Measurements from ENCODE around the gene RAB11FIP3.

Gene RAB11FIP3

GRCh38 chr16:556474-557173 is 131.2 kb downstream of the RAB11FIP3 start:
- DNase-seq: no peak

GRCh38 chr16:557463-558297 is 132.2 kb downstream of the RAB11FIP3 start:
- no peak for DNase-seq

GRCh38 chr16:558298-559020 is 133.0 kb downstream of the RAB11FIP3 start:
- no peak for DNase-seq

GRCh38 chr16:559021-559380 is 133.6 kb downstream of the RAB11FIP3 start:
- DNase-seq: no peak

DNA sequence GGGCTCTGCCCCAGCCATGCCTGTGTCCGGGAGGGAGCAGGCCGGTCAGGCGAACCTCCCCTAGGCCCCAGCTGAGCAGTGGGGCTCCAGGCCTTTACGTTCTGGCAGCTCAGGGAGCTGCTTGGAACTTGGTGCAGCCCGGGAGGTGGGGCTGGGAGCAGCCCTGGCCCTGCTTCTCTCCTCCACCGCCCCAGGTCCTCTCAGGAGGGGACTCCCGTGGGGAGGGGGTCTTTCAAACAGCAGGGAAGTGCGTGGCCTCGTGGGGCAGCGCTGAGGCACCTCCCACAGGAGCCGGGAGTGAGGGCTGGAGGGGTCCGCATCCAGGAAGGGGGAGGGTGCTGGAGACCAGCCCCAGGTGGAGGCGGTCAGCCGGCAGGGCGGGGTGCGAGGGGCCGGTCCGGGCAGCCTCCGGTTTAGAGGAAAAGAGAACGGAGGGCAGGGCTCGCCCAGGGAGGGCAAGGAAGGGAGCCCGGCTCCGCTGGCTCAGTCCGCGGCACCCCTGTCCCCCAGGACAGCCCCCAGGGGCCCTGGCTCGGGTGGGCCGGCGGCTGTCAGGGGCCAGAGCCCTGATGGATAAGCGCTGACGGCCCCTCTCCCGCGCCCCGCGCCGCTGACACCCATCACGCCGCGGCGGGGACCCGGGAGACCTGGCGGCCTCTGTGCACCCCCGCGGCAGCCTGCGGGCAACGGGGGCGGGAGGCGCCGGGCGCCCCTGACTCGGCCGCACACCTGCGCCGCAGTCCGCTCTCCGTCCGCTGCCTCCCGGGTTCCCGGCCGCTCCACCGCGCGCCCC is 134.2 kb downstream of the RAB11FIP3 start:
- no peak for DNase-seq

GRCh38 chr16:560204-560700 is 134.8 kb downstream of the RAB11FIP3 start, which contains the start of gene PRR35:
PRR35 (plus strand) TSS chr16:560394; CDS start chr16:563295, 2,901 bp downstream.
- DNase-seq: no peak

- no peak for DNase-seq
These were observed 135.4 kb downstream of the RAB11FIP3 start for GRCh38 chr16:560701-561412.

- no peak for DNase-seq
These were observed 136.0 kb downstream of the RAB11FIP3 start for GRCh38 chr16:561413-561794.

DNA sequence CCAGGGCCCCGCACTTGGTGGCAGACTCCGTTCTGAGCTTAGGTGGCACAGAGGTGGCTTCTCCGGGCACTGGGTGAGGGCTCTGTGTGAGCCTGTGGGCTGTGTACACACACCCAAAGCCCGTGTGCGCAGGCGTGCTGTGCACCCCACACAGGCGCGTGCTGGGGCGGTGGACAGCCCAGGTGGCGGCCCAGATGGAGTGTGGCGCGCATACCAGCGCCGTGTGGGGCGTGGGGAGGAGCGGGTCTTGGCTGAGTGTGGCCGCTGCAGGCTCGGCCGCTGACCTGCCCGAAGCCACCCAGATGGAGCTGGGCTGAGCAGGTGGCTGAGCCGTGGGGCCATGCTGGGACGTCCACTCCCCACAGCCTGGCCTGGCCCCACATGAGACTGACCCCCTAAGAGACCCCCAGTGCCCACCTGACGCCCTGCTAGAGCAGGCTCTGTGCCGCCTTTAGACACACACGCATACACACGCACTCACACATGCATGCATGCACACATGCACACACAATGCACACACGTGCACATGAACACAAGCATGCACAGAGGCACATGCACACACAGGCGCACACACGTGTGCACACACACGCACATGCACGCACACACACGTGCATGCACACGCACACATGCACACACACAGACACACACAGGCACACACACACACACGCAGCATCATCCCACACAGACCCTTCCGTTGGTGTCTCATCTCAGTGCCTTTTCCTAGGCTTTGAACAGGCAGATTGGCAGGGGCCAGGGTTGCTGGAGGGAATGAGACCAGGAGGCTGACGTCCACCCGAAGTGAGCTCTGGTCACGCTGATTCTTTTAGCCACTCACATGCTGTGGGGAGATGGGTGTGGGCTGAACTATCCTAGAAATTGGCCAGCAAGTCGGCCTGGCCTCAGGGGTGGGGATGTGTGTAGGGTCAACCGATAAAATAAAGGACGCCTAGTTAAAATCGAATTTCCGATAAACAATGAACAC is 136.8 kb downstream of the RAB11FIP3 start:
- DNase-seq: no peak

- no peak for DNase-seq
These were observed 137.7 kb downstream of the RAB11FIP3 start for GRCh38 chr16:563072-563644.

DNA sequence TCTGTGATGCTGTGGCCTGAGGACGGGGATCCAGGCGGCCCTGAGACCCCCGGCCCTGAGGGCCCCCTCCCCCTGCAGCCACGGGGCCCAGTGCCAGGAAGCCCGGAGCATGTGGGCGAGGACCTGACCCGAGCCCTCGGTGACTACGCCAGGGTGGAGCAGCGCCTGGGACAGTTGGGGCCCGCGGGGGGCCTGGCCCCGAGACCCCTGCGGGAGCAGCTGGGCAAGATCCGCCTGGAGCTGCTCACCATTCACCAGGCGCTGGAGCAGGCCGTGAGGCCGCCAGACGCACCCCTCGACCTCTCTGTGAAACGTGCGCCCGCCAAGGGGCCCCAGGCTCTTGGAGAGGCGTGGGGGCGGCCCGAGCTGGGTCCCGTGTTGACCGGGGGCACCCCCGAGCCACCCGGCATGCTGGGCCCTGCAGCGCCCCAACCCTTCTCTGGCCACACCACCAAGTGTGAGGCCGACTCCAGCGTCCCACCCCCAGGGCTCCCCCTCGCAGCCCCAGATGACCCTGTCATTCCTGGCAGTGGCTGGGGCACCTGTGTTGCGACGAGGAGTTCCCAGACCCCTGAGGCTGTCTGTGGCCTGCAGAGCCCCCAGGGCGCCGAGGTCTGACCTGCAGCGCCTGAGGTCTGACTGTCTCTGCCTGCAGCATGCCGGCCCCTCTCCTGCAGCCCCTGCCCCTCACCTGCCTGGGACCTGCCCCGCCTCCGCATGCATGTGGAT is 139.4 kb downstream of the RAB11FIP3 start:
- no peak for DNase-seq

DNA sequence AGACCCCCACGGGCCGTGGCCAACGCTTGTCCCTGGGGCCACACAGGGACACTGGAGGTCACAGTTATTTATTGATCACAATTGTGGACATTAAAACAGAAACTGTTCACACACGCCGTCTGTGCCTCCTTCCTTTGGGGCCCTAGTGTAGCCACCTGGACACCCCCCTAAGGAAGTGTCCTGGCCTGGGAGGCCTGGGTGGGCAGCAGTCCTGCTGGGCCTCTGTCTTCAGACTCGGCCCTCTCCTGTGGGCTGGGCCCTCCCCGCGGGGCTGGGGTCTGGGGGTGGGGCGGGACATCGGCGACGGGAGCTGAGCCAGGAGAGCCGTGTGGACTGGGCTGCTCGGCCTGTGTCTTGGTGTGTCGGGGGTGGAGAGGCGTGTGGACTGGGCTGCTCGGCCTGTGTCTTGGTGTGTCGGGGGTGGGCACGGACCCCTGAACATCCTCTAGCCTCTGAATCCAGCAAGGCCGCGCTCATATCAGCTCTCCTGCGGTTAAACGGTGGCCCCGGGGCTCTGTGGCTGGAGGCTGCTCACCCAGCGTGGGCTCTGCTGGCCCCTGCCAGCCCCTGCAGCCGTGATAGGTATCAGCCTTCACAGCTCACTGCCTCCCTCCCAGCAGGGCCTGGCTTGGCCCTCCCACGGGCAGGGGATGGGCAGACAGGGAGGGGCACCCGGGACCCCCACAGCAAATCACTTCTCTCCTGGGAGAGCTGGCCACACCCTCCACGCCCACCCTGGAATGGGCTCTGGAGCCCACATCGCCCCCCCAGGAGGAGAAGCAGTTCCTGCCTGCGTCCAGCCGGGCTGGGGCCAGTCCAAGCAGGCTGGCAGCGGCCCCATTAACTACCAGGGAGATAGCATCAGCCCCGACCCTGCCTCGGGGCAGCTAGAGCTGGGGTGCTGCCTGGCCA is 140.2 kb downstream of the RAB11FIP3 start:
- DNase-seq: no peak

GRCh38 chr16:566475-567372 is 141.3 kb downstream of the RAB11FIP3 start, which contains the start of gene NHLRC4:
NHLRC4 (plus strand) TSS chr16:567005; CDS start chr16:568048, 1,043 bp downstream.
- DNase-seq: peak; percentile 28 to 37

- DNase-seq: no peak
These were observed 142.2 kb downstream of the RAB11FIP3 start for GRCh38 chr16:567373-568256.

DNA sequence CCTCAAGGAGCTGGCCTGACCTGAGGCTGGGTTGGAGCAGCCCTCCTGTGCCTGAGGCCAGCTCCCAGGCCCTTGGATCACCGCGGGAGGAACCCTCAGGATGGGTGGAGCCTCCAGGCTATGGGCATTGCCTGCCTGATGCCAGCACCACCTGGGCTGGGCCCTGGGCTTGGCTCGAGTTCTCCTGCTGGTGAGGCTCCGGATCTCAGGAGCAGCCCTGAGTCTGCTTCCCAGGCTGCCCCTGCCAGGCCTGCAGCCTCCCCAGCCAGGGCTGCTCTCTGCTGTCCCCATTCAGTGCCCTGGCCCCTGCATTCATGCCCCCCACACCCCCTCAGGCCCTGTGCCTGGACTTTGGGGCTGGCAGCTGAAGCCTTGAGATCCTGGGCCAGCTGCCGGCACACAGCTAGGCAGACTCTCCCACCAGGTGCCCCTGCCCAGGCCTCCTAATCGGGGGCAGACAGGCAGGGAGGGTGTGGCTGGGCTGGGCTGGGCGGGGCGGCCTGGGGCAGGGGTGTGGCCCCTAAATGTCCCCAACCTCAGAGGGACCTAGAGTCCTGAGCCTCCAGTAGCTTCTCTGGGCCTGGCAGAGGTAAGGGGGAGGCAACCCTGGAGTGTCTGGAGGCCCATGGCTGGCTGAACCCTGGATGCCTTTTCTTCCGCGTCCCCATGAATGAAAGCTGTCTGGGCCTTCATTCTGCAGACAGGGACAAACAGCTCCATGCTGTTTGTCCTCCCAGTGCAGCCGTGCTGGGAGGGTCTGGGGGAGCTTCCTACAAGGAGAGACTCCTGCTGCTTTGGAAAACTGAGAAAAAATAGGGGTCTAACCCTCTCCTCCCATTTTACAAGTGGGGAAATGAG is 143.2 kb downstream of the RAB11FIP3 start:
- DNase-seq: no peak

Data from stimulated activated CD4-positive, alpha-beta T cell treated with anti-CD3 and anti-CD28 coated beads, Interleukin-2, amount 100 ng/mL, for 48 hours (primary cell).